ENCODE results near the gene TNS3.

Gene TNS3

GRCh38 chr7:47383696-47384445, 198.0 kb downstream of the TNS3 start:
- Histone ChIP-seq H3K9ac (ENCODE audit: low read length in 2 of 2) (no peak overlapping the region), H3K4me3 (ENCODE audit: low read length in 2 of 2) (no peak overlapping the region), H3K4me1 (ENCODE audit: control insufficient read depth, insufficient read depth, low read length) (peaks cover 16% of the 10 kb centered on the region), H3K9me3 (ENCODE audit: control insufficient read depth in 2 of 2, low read length in 2 of 2) (no peaks in the 10 kb centered on the region), H3K27me3 (ENCODE audit: control insufficient read depth in 1 of 2, insufficient read depth in 2 of 2, low read length in 2 of 2) (no peaks in the 10 kb centered on the region), H3K36me3 (ENCODE audit: control insufficient read depth in 2 of 2, insufficient read depth in 2 of 2, low read length in 2 of 2) (peaks cover 0 to 5% of the 10 kb centered on the region in 2 donors), H3K27ac (ENCODE audit: low read length) (no peak overlapping the region)

- Histone ChIP-seq H3K36me3 (ENCODE audit: control insufficient read depth in 2 of 2, insufficient read depth in 2 of 2, low read length in 2 of 2) (peaks cover 0 to 3% of the 10 kb centered on the region in 2 donors), H3K4me3 (ENCODE audit: low read length in 2 of 2) (no peak overlapping the region), H3K9me3 (ENCODE audit: control insufficient read depth in 2 of 2, low read length in 2 of 2) (no peaks in the 10 kb centered on the region), H3K27ac (ENCODE audit: low read length) (no peak overlapping the region), H3K27me3 (ENCODE audit: control insufficient read depth in 1 of 2, insufficient read depth in 2 of 2, low read length in 2 of 2) (no peaks in the 10 kb centered on the region), H3K9ac (ENCODE audit: low read length in 2 of 2) (no peak overlapping the region), H3K4me1 (ENCODE audit: control insufficient read depth, insufficient read depth, low read length) (peaks cover 16% of the 10 kb centered on the region)
Measured at GRCh38 chr7:47383072-47383471, 198.8 kb downstream of the TNS3 start.

GRCh38 chr7:47382200-47382599, 199.7 kb downstream of the TNS3 start:
- H3K9ac ChIP-seq (ENCODE audit: low read length in 2 of 2) = no peak overlapping the region
- no peaks in the 10 kb centered on the region for H3K9me3 ChIP-seq (ENCODE audit: control insufficient read depth in 2 of 2, low read length in 2 of 2)
- no peak overlapping the region for H3K27ac ChIP-seq (ENCODE audit: low read length)
- no peaks in the 10 kb centered on the region for H3K27me3 ChIP-seq (ENCODE audit: control insufficient read depth in 1 of 2, insufficient read depth in 2 of 2, low read length in 2 of 2)
- no peak overlapping the region for H3K4me3 ChIP-seq (ENCODE audit: low read length in 2 of 2)
- H3K36me3 ChIP-seq (ENCODE audit: control insufficient read depth in 2 of 2, insufficient read depth in 2 of 2, low read length in 2 of 2) = no peaks in the 10 kb centered on the region
- H3K4me1 ChIP-seq (ENCODE audit: control insufficient read depth, insufficient read depth, low read length) = peaks cover 16% of the 10 kb centered on the region

GRCh38 chr7:47381134-47381495, 200.8 kb downstream of the TNS3 start:
- Histone ChIP-seq H3K9me3 (ENCODE audit: control insufficient read depth in 2 of 2, low read length in 2 of 2) (no peaks in the 10 kb centered on the region), H3K4me3 (ENCODE audit: low read length in 2 of 2) (no peak overlapping the region), H3K27ac (ENCODE audit: low read length) (no peak overlapping the region), H3K36me3 (ENCODE audit: control insufficient read depth in 2 of 2, insufficient read depth in 2 of 2, low read length in 2 of 2) (no peaks in the 10 kb centered on the region), H3K27me3 (ENCODE audit: control insufficient read depth in 1 of 2, insufficient read depth in 2 of 2, low read length in 2 of 2) (no peaks in the 10 kb centered on the region), H3K9ac (ENCODE audit: low read length in 2 of 2) (no peak overlapping the region), H3K4me1 (ENCODE audit: control insufficient read depth, insufficient read depth, low read length) (peaks cover 16% of the 10 kb centered on the region)

GRCh38 chr7:47380325-47381133, 201.4 kb downstream of the TNS3 start:
- no peaks in the 10 kb centered on the region for H3K9me3 ChIP-seq (ENCODE audit: control insufficient read depth in 2 of 2, low read length in 2 of 2)
- H3K27ac ChIP-seq (ENCODE audit: low read length) = no peak overlapping the region

GRCh38 chr7:47379629-47380324, 202.1 kb downstream of the TNS3 start:
- peak overlapping the region in 1 of 2 donors; percentile 49 for H3K4me3 ChIP-seq (ENCODE audit: low read length in 2 of 2)
- H3K36me3 ChIP-seq (ENCODE audit: control insufficient read depth in 2 of 2, insufficient read depth in 2 of 2, low read length in 2 of 2) = no peaks in the 10 kb centered on the region
- H3K27me3 ChIP-seq (ENCODE audit: control insufficient read depth in 1 of 2, insufficient read depth in 2 of 2, low read length in 2 of 2) = no peaks in the 10 kb centered on the region
- H3K27ac ChIP-seq (ENCODE audit: low read length) = no peak overlapping the region
- no peak overlapping the region for H3K9ac ChIP-seq (ENCODE audit: low read length in 2 of 2)
- H3K4me1 ChIP-seq (ENCODE audit: control insufficient read depth, insufficient read depth, low read length) = peaks cover 19% of the 10 kb centered on the region
- no peaks in the 10 kb centered on the region for H3K9me3 ChIP-seq (ENCODE audit: control insufficient read depth in 2 of 2, low read length in 2 of 2)

More at GRCh38 chr7:47380325-47381133, 201.4 kb downstream of the TNS3 start:
- H3K9ac ChIP-seq (ENCODE audit: low read length in 2 of 2) = no peak overlapping the region
- peak overlapping the region in 1 of 2 donors; percentile 49 for H3K4me3 ChIP-seq (ENCODE audit: low read length in 2 of 2)
- no peaks in the 10 kb centered on the region for H3K36me3 ChIP-seq (ENCODE audit: control insufficient read depth in 2 of 2, insufficient read depth in 2 of 2, low read length in 2 of 2)
- H3K27me3 ChIP-seq (ENCODE audit: control insufficient read depth in 1 of 2, insufficient read depth in 2 of 2, low read length in 2 of 2) = no peaks in the 10 kb centered on the region
- H3K4me1 ChIP-seq (ENCODE audit: control insufficient read depth, insufficient read depth, low read length) = peaks cover 16% of the 10 kb centered on the region

- no peak overlapping the region for H3K4me3 ChIP-seq (ENCODE audit: low read length in 2 of 2)
- no peaks in the 10 kb centered on the region for H3K27me3 ChIP-seq (ENCODE audit: control insufficient read depth in 1 of 2, insufficient read depth in 2 of 2, low read length in 2 of 2)
- peaks cover 19% of the 10 kb centered on the region for H3K4me1 ChIP-seq (ENCODE audit: control insufficient read depth, insufficient read depth, low read length)
- H3K27ac ChIP-seq (ENCODE audit: low read length) = no peak overlapping the region
- H3K9me3 ChIP-seq (ENCODE audit: control insufficient read depth in 2 of 2, low read length in 2 of 2) = no peaks in the 10 kb centered on the region
- H3K9ac ChIP-seq (ENCODE audit: low read length in 2 of 2) = no peak overlapping the region
- H3K36me3 ChIP-seq (ENCODE audit: control insufficient read depth in 2 of 2, insufficient read depth in 2 of 2, low read length in 2 of 2) = no peaks in the 10 kb centered on the region
Measured at GRCh38 chr7:47378728-47379395, 203.0 kb downstream of the TNS3 start.

GRCh38 chr7:47377741-47378140, 204.2 kb downstream of the TNS3 start:
- H3K27ac ChIP-seq (ENCODE audit: low read length) = no peak overlapping the region
- no peaks in the 10 kb centered on the region for H3K27me3 ChIP-seq (ENCODE audit: control insufficient read depth in 1 of 2, insufficient read depth in 2 of 2, low read length in 2 of 2)
- no peak overlapping the region for H3K4me3 ChIP-seq (ENCODE audit: low read length in 2 of 2)
- H3K4me1 ChIP-seq (ENCODE audit: control insufficient read depth, insufficient read depth, low read length) = peaks cover 19% of the 10 kb centered on the region
- H3K9me3 ChIP-seq (ENCODE audit: control insufficient read depth in 2 of 2, low read length in 2 of 2) = no peaks in the 10 kb centered on the region
- H3K9ac ChIP-seq (ENCODE audit: low read length in 2 of 2) = no peak overlapping the region
- H3K36me3 ChIP-seq (ENCODE audit: control insufficient read depth in 2 of 2, insufficient read depth in 2 of 2, low read length in 2 of 2) = no peaks in the 10 kb centered on the region

GRCh38 chr7:47376991-47377616, 204.8 kb downstream of the TNS3 start:
- no peaks in the 10 kb centered on the region for H3K36me3 ChIP-seq (ENCODE audit: control insufficient read depth in 2 of 2, insufficient read depth in 2 of 2, low read length in 2 of 2)
- no peak overlapping the region for H3K27ac ChIP-seq (ENCODE audit: low read length)
- no peaks in the 10 kb centered on the region for H3K9me3 ChIP-seq (ENCODE audit: control insufficient read depth in 2 of 2, low read length in 2 of 2)
- H3K27me3 ChIP-seq (ENCODE audit: control insufficient read depth in 1 of 2, insufficient read depth in 2 of 2, low read length in 2 of 2) = no peaks in the 10 kb centered on the region
- no peak overlapping the region for H3K4me3 ChIP-seq (ENCODE audit: low read length in 2 of 2)
- peaks cover 20% of the 10 kb centered on the region for H3K4me1 ChIP-seq (ENCODE audit: control insufficient read depth, insufficient read depth, low read length)
- H3K9ac ChIP-seq (ENCODE audit: low read length in 2 of 2) = no peak overlapping the region

Measured in stomach smooth muscle (tissue), 2 donors.